Ovary (tissue), 3 donors: ENCODE data around the gene PHC2.

Source experiments
- CTCF ChIP-seq, 3 donors: fragments of 450-650 bp in 2 of 3; fragments of 200-600 bp in 1 of 3; IDR thresholded peaks; one replicate each; pipeline versions ENCODE4 v1.5.1 to v1.8.0; 2016 to 2022; ENCODE audit warnings: antibody characterized with exemption in 3 of 3, mild to moderate bottlenecking in 1 of 3
- EP300 ChIP-seq: sonication (generic); formaldehyde crosslinking; IDR thresholded peaks from one replicate; pipeline ENCODE4 v1.6.1; 2017; ENCODE audit warnings: antibody characterized with exemption
- POLR2A ChIP-seq: fragments of 450-650 bp; IDR thresholded peaks from one replicate; pipeline ENCODE4 v1.6.1; 2017; ENCODE audit warnings: antibody characterized with exemption, mild to moderate bottlenecking, moderate library complexity
- donor health status: DM: no; HTN: no; CAD: no.

- TF ChIP-seq CTCF (IDR thresholded peaks at IDR 0.05) (no peak), POLR2A (no peak), EP300 (no peak)
Measured at GRCh38 chr1:33358114-33358794, 72.6 kb downstream of the PHC2 start.
